CD14-positive monocyte (primary cell): ENCODE results near the gene MED14. TPM values are rescaled to one million over a fixed set of nuclear protein-coding genes. Genes with fewer than 3 reads are reported as not detected.

Experiments used
- DNase-seq, 3 donors: peaks; one replicate each; pipeline ENCODE4 v3.0.0-alpha.2; 2011 to 2022
- H2AFZ ChIP-seq: 2 replicates; pipeline ENCODE4 v1.6.0; 2012; ENCODE audit warnings: mild to moderate bottlenecking, low read depth, low read length, inconsistent platforms; ENCODE audit not compliant: insufficient read depth, poor library complexity, severe bottlenecking
- H3K27ac ChIP-seq, 2 donors: 1 replicate in 1 of 2; 2 replicates in 1 of 2; pipeline ENCODE4 v1.5.1; 2012 to 2013; ENCODE audit warnings: low read length in 2 of 2, control low read depth in 1 of 2, inconsistent platforms in 1 of 2, low read depth in 1 of 2, mild to moderate bottlenecking in 1 of 2
- H3K27me3 ChIP-seq, 2 donors: one replicate each; pipeline versions ENCODE4 v1.6.0 to v1.6.1; 2011 to 2013; ENCODE audit warnings: low read length in 2 of 2; ENCODE audit not compliant: control insufficient read depth in 2 of 2, insufficient read depth in 2 of 2
- H3K36me3 ChIP-seq, 2 donors: replicated peaks in 1 of 2; 1 replicate in 1 of 2; 2 replicates in 1 of 2; pipeline versions ENCODE4 v1.5.1 to v1.6.1; 2012 to 2013; ENCODE audit warnings: low read length in 2 of 2, control low read depth in 1 of 2, inconsistent platforms in 1 of 2, mild to moderate bottlenecking in 1 of 2; ENCODE audit not compliant: insufficient read depth in 2 of 2, control insufficient read depth in 1 of 2
- H3K4me1 ChIP-seq, 2 donors: 1 replicate in 1 of 2; 2 replicates in 1 of 2; pipeline versions ENCODE4 v1.5.1 to v1.6.1; 2012 to 2013; ENCODE audit warnings: low read length in 2 of 2, control low read depth in 1 of 2, inconsistent platforms in 1 of 2, mild to moderate bottlenecking in 1 of 2, moderate library complexity in 1 of 2; ENCODE audit not compliant: insufficient read depth in 2 of 2, control insufficient read depth in 1 of 2
- H3K4me2 ChIP-seq: replicated peaks from 2 replicates; pipeline ENCODE3; 2012; ENCODE audit warnings: low read length, moderate library complexity, mild to moderate bottlenecking; ENCODE audit not compliant: poor library complexity, severe bottlenecking; ENCODE audit errors: extremely low read depth
- H3K4me3 ChIP-seq, 3 experiments: fragments of 200-600 bp in 1 of 3; sonication (generic) in 1 of 3; replicated peaks in 1 of 3; 1 replicate in 2 of 3; 2 replicates in 1 of 3; pipeline ENCODE4 v1.5.1; 2011 to 2013; ENCODE audit warnings: low read length in 3 of 3, mild to moderate bottlenecking in 3 of 3, control low read depth in 2 of 3, low read depth in 2 of 3, inconsistent platforms in 1 of 3, moderate library complexity in 1 of 3
- H3K79me2 ChIP-seq: 2 replicates; pipeline ENCODE4 v1.6.0; 2012; ENCODE audit warnings: mild to moderate bottlenecking, control low read depth, inconsistent platforms, low read length, moderate library complexity; ENCODE audit not compliant: insufficient read depth
- H3K9ac ChIP-seq: 2 replicates; pipeline ENCODE4 v1.6.0; 2017; ENCODE audit warnings: low read length, mild to moderate bottlenecking; ENCODE audit not compliant: insufficient read depth, poor library complexity, severe bottlenecking
- H3K9me3 ChIP-seq, 2 donors: replicated peaks in 1 of 2; 1 replicate in 1 of 2; 2 replicates in 1 of 2; pipeline versions ENCODE4 v1.5.1 to v1.6.1; 2012 to 2013; ENCODE audit warnings: low read length in 2 of 2, control low read depth in 1 of 2; ENCODE audit not compliant: control insufficient read depth in 1 of 2, insufficient read depth in 1 of 2
- H4K20me1 ChIP-seq: 2 replicates; pipeline ENCODE4 v1.6.0; 2012; ENCODE audit warnings: mild to moderate bottlenecking, low read length, control low read depth, moderate library complexity; ENCODE audit not compliant: insufficient read depth
- H3K27ac Mint-ChIP-seq, 7 donors: one replicate each; pipeline ENCODE4 v1.8.0; 2020; ENCODE audit warnings: mild to moderate bottlenecking in 7 of 7, mixed read lengths in 7 of 7, moderate library complexity in 6 of 7, inconsistent platforms in 2 of 7
- H3K27me3 Mint-ChIP-seq, 3 donors: one replicate each; pipeline ENCODE4 v1.8.0; 2021 to 2022; ENCODE audit warnings: low read depth in 3 of 3, mild to moderate bottlenecking in 3 of 3, mixed read lengths in 3 of 3, moderate library complexity in 3 of 3, inconsistent platforms in 1 of 3
- H3K36me3 Mint-ChIP-seq, 2 donors: one replicate each; pipeline ENCODE4 v1.8.0; 2020; ENCODE audit warnings: mixed read lengths in 2 of 2, inconsistent platforms in 1 of 2, mild to moderate bottlenecking in 1 of 2
- H3K4me1 Mint-ChIP-seq: one replicate; pipeline ENCODE4 v1.8.0; 2020; ENCODE audit warnings: mild to moderate bottlenecking, mixed read lengths
- H3K4me3 Mint-ChIP-seq, 2 donors: one replicate each; pipeline ENCODE4 v1.8.0; 2020; ENCODE audit warnings: mild to moderate bottlenecking in 2 of 2, mixed read lengths in 2 of 2, moderate library complexity in 1 of 2
- H3K9me3 Mint-ChIP-seq, 7 donors: one replicate each; pipeline ENCODE4 v1.8.0; 2020 to 2022; ENCODE audit warnings: mixed read lengths in 7 of 7, mild to moderate bottlenecking in 6 of 7, moderate library complexity in 6 of 7, inconsistent platforms in 2 of 7
- CTCF ChIP-seq: fragments of 200-600 bp; IDR thresholded peaks from one replicate; pipeline ENCODE4 v1.8.0; 2022; ENCODE audit warnings: antibody characterized with exemption, mild to moderate bottlenecking
- WGBS: methylation state at CpG from one replicate; pipeline ENCODE4 v1.1.5; 2013; ENCODE audit warnings: missing lambda C conversion rate; ENCODE audit not compliant: insufficient coverage; 5-methylcytosine and 5-hydroxymethylcytosine counted together
- intact Hi-C, 2 donors: fragments of 100-400 bp; cut with micrococcal nuclease; formaldehyde crosslinking; loops; one replicate each; pipeline versions ENCODE4 v1.15.0 to v1.15.1; 2023
- polyA plus RNA-seq, 3 donors: library from polyadenylated mRNA; depleted of rRNA in 1 of 3; unstranded in 2 of 3; stranded (reverse) in 1 of 3; fragments of 300-500 nt in 2 of 3; fragments of >200 nt in 1 of 3; fragmentation: Illumina TruSeq in 2 of 3; gene quantifications; 1 replicate in 2 of 3; 2 replicates in 1 of 3; pipeline ENCODE4 v1.2.3, GENCODE V29; 2012 to 2021

Gene MED14
- polyA plus RNA-seq, 3 donors: 3.6 to 20.4 (median 6.8) TPM

GRCh38 chrX:40727093-40727492 is 8.2 kb downstream of the MED14 start:
- H2AFZ ChIP-seq: no peak overlapping the region
- no peak overlapping the region for H3K4me3 ChIP-seq
- Mint-ChIP-seq H3K9me3 (peaks cover 0 to 6% (median 0%) of the 10 kb centered on the region in 7 donors), H3K4me1 (peaks cover 27% of the 10 kb centered on the region), H3K36me3 (peaks cover 32 to 49% of the 10 kb centered on the region in 2 donors), H3K4me3 (no peak overlapping the region), H3K27me3 (peaks cover 0 to 42% (median 0%) of the 10 kb centered on the region in 3 donors), H3K27ac (peak overlapping the region in 2 of 7 donors; percentile 15 to 34)
- H3K36me3 ChIP-seq: peaks cover 17 to 30% of the 10 kb centered on the region in 2 donors
- no peak overlapping the region for H3K4me2 ChIP-seq
- no peak for TF ChIP-seq CTCF
- no peak for DNase-seq
- no peaks in the 10 kb centered on the region for H3K9me3 ChIP-seq
- peaks cover 0 to 50% of the 10 kb centered on the region in 2 donors for H3K27me3 ChIP-seq
- H3K4me1 ChIP-seq: peaks cover 5 to 6% of the 10 kb centered on the region in 2 donors
- H4K20me1 ChIP-seq: peaks cover 59% of the 10 kb centered on the region
- intact Hi-C loops: no loop called here
- H3K27ac ChIP-seq: peak overlapping the region in 1 of 2 donors; percentile 40
- peaks cover 58% of the 10 kb centered on the region for H3K79me2 ChIP-seq
- no peak overlapping the region for H3K9ac ChIP-seq

- Histone ChIP-seq H3K4me3 (no peak overlapping the region), H3K4me2 (no peak overlapping the region), H3K36me3 (peaks cover 27 to 37% of the 10 kb centered on the region in 2 donors), H3K9me3 (no peaks in the 10 kb centered on the region), H3K9ac (no peak overlapping the region), H3K79me2 (peaks cover 42% of the 10 kb centered on the region), H3K27me3 (peaks cover 0 to 42% of the 10 kb centered on the region in 2 donors), H4K20me1 (peaks cover 59% of the 10 kb centered on the region), H2AFZ (no peak overlapping the region), H3K27ac (no peak overlapping the region), H3K4me1 (peaks cover 0 to 5% of the 10 kb centered on the region in 2 donors)
- H3K9me3 Mint-ChIP-seq: peaks cover 0 to 4% (median 0%) of the 10 kb centered on the region in 7 donors
- no peak overlapping the region for H3K27ac Mint-ChIP-seq
- WGBS: no CpG with 5 or more reads among the region's 1 CpG
- H3K36me3 Mint-ChIP-seq: peaks cover 40 to 64% of the 10 kb centered on the region in 2 donors
- no peak for DNase-seq
- H3K4me1 Mint-ChIP-seq: peaks cover 10% of the 10 kb centered on the region
- H3K4me3 Mint-ChIP-seq: no peak overlapping the region
- TF ChIP-seq CTCF: no peak
- intact Hi-C loops: no loop called here
- peaks cover 0 to 25% (median 0%) of the 10 kb centered on the region in 3 donors for H3K27me3 Mint-ChIP-seq
These were observed 12.4 kb downstream of the MED14 start for GRCh38 chrX:40722930-40723329.
